Esophagus muscularis mucosa (tissue), 4 donors: Measurements from ENCODE around the gene LHPP. TPM values are rescaled to one million over a fixed set of nuclear protein-coding genes. Genes with fewer than 3 reads are reported as not detected.

Experiments used
- DNase-seq: peaks from one replicate; pipeline ENCODE4 v3.0.0-alpha.2; 2017; ENCODE audit errors: extremely low spot score
- H3K27ac ChIP-seq, 4 donors: fragments of 200-600 bp; sonication (generic); replicated peaks in 1 of 4; 1 replicate in 3 of 4; 2 replicates in 1 of 4; pipeline ENCODE4 v1.5.1; 2016 to 2019; ENCODE audit warnings: mild to moderate bottlenecking in 1 of 4
- H3K27me3 ChIP-seq, 4 donors: fragments of 200-600 bp; sonication (generic); one replicate each; pipeline versions ENCODE4 v1.5.1 to v1.6.0; 2016 to 2019
- H3K36me3 ChIP-seq, 4 donors: fragments of 200-600 bp; sonication (generic); one replicate each; pipeline ENCODE4 v1.5.1; 2016 to 2019
- H3K4me1 ChIP-seq, 4 donors: fragments of 200-600 bp; sonication (generic); one replicate each; pipeline ENCODE4 v1.5.1; 2016 to 2019
- H3K4me3 ChIP-seq, 4 donors: fragments of 200-600 bp; sonication (generic); 1 replicate in 2 of 4; 2 replicates in 2 of 4; pipeline ENCODE4 v1.5.1; 2016 to 2019; ENCODE audit warnings: mild to moderate bottlenecking in 4 of 4, moderate library complexity in 1 of 4
- H3K9me3 ChIP-seq, 4 donors: fragments of 200-600 bp; sonication (generic); 1 replicate in 3 of 4; 2 replicates in 1 of 4; pipeline ENCODE4 v1.5.1; 2016 to 2019
- CTCF ChIP-seq, 3 experiments: fragments of 200-600 bp in 2 of 3; fragments of 450-650 bp in 1 of 3; sonication (generic) in 2 of 3; IDR thresholded peaks; one replicate each; pipeline ENCODE4 v1.5.1; 2017 to 2019; ENCODE audit warnings: antibody characterized with exemption in 3 of 3, mild to moderate bottlenecking in 2 of 3, moderate library complexity in 1 of 3
- EP300 ChIP-seq: sonication (generic); formaldehyde crosslinking; IDR thresholded peaks from one replicate; pipeline ENCODE4 v1.6.1; 2017; ENCODE audit warnings: antibody characterized with exemption
- POLR2A ChIP-seq: fragments of 450-650 bp; IDR thresholded peaks from one replicate; pipeline ENCODE4 v1.6.1; 2017; ENCODE audit warnings: antibody characterized with exemption, moderate library complexity, mild to moderate bottlenecking, low read depth
- POLR2AphosphoS5 ChIP-seq, 2 donors: sonication (generic); formaldehyde crosslinking; IDR thresholded peaks; one replicate each; pipeline ENCODE4 v1.6.1; 2017; ENCODE audit warnings: antibody characterized with exemption in 2 of 2
- whole genome bisulfite sequencing: methylation state at CpG from one replicate; pipeline ENCODE4 v1.1.5; 2018; 5-methylcytosine and 5-hydroxymethylcytosine counted together
- intact Hi-C: fragments of 100-400 bp; cut with DNase I; formaldehyde crosslinking; loops from one replicate; pipeline ENCODE4 v1.15.1; 2023
- total RNA-seq, 4 donors: library from RNA; depleted of rRNA; stranded (reverse); fragments of >200 nt; gene quantifications; one replicate each; pipeline versions ENCODE4 v1.1.0 to v1.2.1, GENCODE V29; 2016

Gene LHPP
- total RNA-seq, 4 donors from 2014 or later, result 10.8 to 20.9 (median 15.7) TPM

GRCh38 chr10:124417895-124418725 is 43.5 kb upstream of the LHPP start:
- peak overlapping the region; percentile 79 to 97 (median 94) for H3K4me3 ChIP-seq
- TF ChIP-seq CTCF (IDR thresholded peaks at IDR 0.05), result no peak
- TF ChIP-seq POLR2AphosphoS5 (IDR thresholded peaks at IDR 0.05), result peak in 1 of 2 donors; percentile 7
- no peak for TF ChIP-seq POLR2A
- TF ChIP-seq EP300, result no peak
- 5% methylated on average over 22 of the region's 64 CpGs for WGBS
- H3K27ac ChIP-seq, result peak overlapping the region; percentile 97 to 99 (median 98)
- no peak for DNase-seq
- peaks cover 20 to 54% (median 53%) of the 10 kb centered on the region in 4 donors for H3K4me1 ChIP-seq
- no peaks in the 10 kb centered on the region for H3K36me3 ChIP-seq
- no peaks in the 10 kb centered on the region for H3K27me3 ChIP-seq
- no peaks in the 10 kb centered on the region for H3K9me3 ChIP-seq
- intact Hi-C loops, result loop anchor here (5.0 kb wide), 1 partner anchor 324 kb away; the partner anchor contains the start of gene FAM53B

- 23% methylated on average over 3 of the region's 70 CpGs for whole genome bisulfite sequencing
- Histone ChIP-seq H3K4me3 (peak within 1 kb of the TSS; percentile 79 to 97 (median 94)), H3K27ac (peak within 1 kb of the TSS; percentile 97 to 99 (median 98)), H3K36me3 (no peaks in the 10 kb centered on the region), H3K27me3 (no peaks in the 10 kb centered on the region), H3K4me1 (peaks cover 14 to 46% (median 46%) of the 10 kb centered on the region in 4 donors), H3K9me3 (no peaks in the 10 kb centered on the region)
- intact Hi-C loops, result loop anchor here (5.0 kb wide), 1 partner anchor 323 kb away; the partner anchor contains the start of gene FAM53B
- DNase-seq, result peak; percentile 98
- TF ChIP-seq CTCF (IDR thresholded peaks at IDR 0.05) (no peak), EP300 (no peak), POLR2A (peak; percentile 92), POLR2AphosphoS5 (IDR thresholded peaks at IDR 0.05) (peak; percentile 99 to 100)
Measured at GRCh38 chr10:124418726-124419501, 42.7 kb upstream of the LHPP start, which contains the start of gene OAT. TSS of gene OAT (minus strand) at chr10:124418923. CDS start at chr10:124412171, 6,752 bp downstream.

- peaks cover 10 to 39% (median 38%) of the 10 kb centered on the region in 4 donors for H3K4me1 ChIP-seq
- H3K4me3 ChIP-seq, result peak overlapping the region in 2 of 4 donors; percentile 93 to 96
- no peaks in the 10 kb centered on the region for H3K9me3 ChIP-seq
- intact Hi-C loops, result loop anchor here (5.0 kb wide), 2 partner anchors 43 to 323 kb away; partner anchors contain the start of genes FAM53B and LHPP
- TF ChIP-seq CTCF (IDR thresholded peaks at IDR 0.05), result no peak
- no peak for TF ChIP-seq POLR2AphosphoS5 (IDR thresholded peaks at IDR 0.05)
- no peak for TF ChIP-seq POLR2A
- no peak for TF ChIP-seq EP300
- H3K36me3 ChIP-seq, result no peaks in the 10 kb centered on the region
- DNase-seq, result no peak
- no peaks in the 10 kb centered on the region for H3K27me3 ChIP-seq
- 97% methylated on average over 6 of the region's 10 CpGs for WGBS
- peak overlapping the region in 2 of 4 donors; percentile 98 to 99 for H3K27ac ChIP-seq
Measured at GRCh38 chr10:124419635-124420034, 42.0 kb upstream of the LHPP start.

DNA sequence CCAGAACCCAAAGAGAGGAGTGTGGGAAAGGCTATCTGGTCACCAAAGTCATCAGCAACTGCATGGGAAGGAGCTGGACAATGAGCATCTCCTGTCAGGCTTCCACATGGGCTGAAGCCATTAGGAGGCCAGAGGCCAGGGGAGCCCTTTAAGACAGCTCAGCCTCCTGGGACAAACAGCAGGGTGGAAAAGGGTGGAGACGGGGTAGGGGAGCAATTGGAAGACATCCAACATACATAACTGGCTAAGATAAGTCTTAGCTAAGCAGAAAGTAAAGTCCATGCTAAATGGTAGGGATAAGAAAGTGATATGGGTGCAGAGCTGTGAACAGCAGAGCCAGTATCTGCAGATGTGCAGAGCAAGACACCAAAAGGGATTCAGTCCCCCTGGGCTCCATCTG is 41.4 kb upstream of the LHPP start:
- Histone ChIP-seq H3K36me3 (no peaks in the 10 kb centered on the region), H3K4me3 (no peak overlapping the region), H3K27me3 (no peaks in the 10 kb centered on the region), H3K9me3 (no peaks in the 10 kb centered on the region), H3K27ac (no peak overlapping the region), H3K4me1 (peaks cover 10 to 33% (median 32%) of the 10 kb centered on the region in 4 donors)
- DNase-seq, result no peak
- intact Hi-C loops, result loop anchor here (5.0 kb wide), 1 partner anchor 42 kb away; the partner anchor contains the start of gene LHPP
- TF ChIP-seq EP300 (no peak), POLR2A (no peak), CTCF (IDR thresholded peaks at IDR 0.05) (no peak), POLR2AphosphoS5 (IDR thresholded peaks at IDR 0.05) (no peak)
- 27% methylated on average over 1 of the region's 1 CpG for WGBS
